HepG2 (cell line): ENCODE data around the gene PACC1.

Experiments used
- ELF1 ChIP-seq: sonication (generic); formaldehyde crosslinking; IDR thresholded peaks from 2 replicates; pipeline ENCODE4 v1.4.0; 2020; ENCODE audit warnings: missing genetic modification reagents
- FOXM1 ChIP-seq: sonication (generic); formaldehyde crosslinking; IDR thresholded peaks from 2 replicates; pipeline ENCODE4 v1.5.0; 2020; ENCODE audit warnings: missing genetic modification reagents
- KDM1A ChIP-seq: IDR thresholded peaks from 2 replicates; pipeline ENCODE4 v1.6.1; 2016; ENCODE audit warnings: missing compliant biosample characterization
- MAX ChIP-seq: IDR thresholded peaks from 2 replicates; pipeline ENCODE4 v1.6.1; 2012; ENCODE audit warnings: inconsistent platforms
- NR2F1 ChIP-seq, 2 experiments: fragments of 450-650 bp in 1 of 2; formaldehyde crosslinking in 1 of 2; IDR thresholded peaks; 2 replicates each; pipeline versions ENCODE4 v1.5.0 to v1.6.1; 2016 to 2020; ENCODE audit warnings: mild to moderate bottlenecking in 1 of 2, missing compliant biosample characterization in 1 of 2, missing genetic modification reagents in 1 of 2, moderate library complexity in 1 of 2
- PHF8 ChIP-seq: sonication (generic); formaldehyde crosslinking; IDR thresholded peaks from 2 replicates; pipeline ENCODE4 v1.5.0; 2020; ENCODE audit warnings: missing genetic modification reagents
- SRSF1 ChIP-seq: fragments of 200-400 bp; formaldehyde crosslinking; optimal IDR thresholded peaks from 2 replicates; pipeline ENCODE3; 2017; ENCODE audit warnings: mild to moderate bottlenecking, low read depth, low read length, moderate library complexity
- TGIF2 ChIP-seq: IDR thresholded peaks from 2 replicates; pipeline ENCODE4 v1.6.1; 2016; ENCODE audit warnings: control low read depth, missing compliant biosample characterization
- UBTF ChIP-seq: sonication (generic); formaldehyde crosslinking; IDR thresholded peaks from 2 replicates; pipeline ENCODE4 v1.4.0; 2020; ENCODE audit warnings: mild to moderate bottlenecking, missing genetic modification reagents
- ZNF20 ChIP-seq: sonication (generic); formaldehyde crosslinking; IDR thresholded peaks from 2 replicates; pipeline ENCODE4 v1.4.0; 2020; ENCODE audit warnings: mild to moderate bottlenecking, moderate library complexity, missing genetic modification reagents
- ZNF335 ChIP-seq: sonication (generic); formaldehyde crosslinking; IDR thresholded peaks from 2 replicates; pipeline ENCODE4 v1.4.0; 2020; ENCODE audit warnings: missing genetic modification reagents
- ZNF34 ChIP-seq: sonication (generic); formaldehyde crosslinking; IDR thresholded peaks from 2 replicates; pipeline ENCODE4 v1.4.0; 2020; ENCODE audit warnings: mild to moderate bottlenecking, missing genetic modification reagents, borderline replicate concordance
- ZNF878 ChIP-seq: sonication (generic); formaldehyde crosslinking; IDR thresholded peaks from 2 replicates; pipeline ENCODE4 v1.8.1; 2023; ENCODE audit warnings: mild to moderate bottlenecking, missing genetic modification reagents, moderate library complexity

GRCh38 chr1:212315184-212315583 is 99.5 kb downstream of the PACC1 start:
- TF ChIP-seq FOXM1, result no peak
- TF ChIP-seq TGIF2 (CRISPR knock-in tag), result no peak
- no peak for TF ChIP-seq UBTF (CRISPR knock-in tag)
- TF ChIP-seq ELF1 (CRISPR knock-in tag), result no peak
- TF ChIP-seq NR2F1 (CRISPR knock-in tag; IDR thresholded peaks at IDR 0.05), result no peak
- no peak for TF ChIP-seq ZNF20
- TF ChIP-seq ZNF335 (CRISPR knock-in tag), result no peak
- TF ChIP-seq PHF8 (CRISPR knock-in tag), result no peak
- TF ChIP-seq ZNF878 (CRISPR knock-in tag), result no peak
- TF ChIP-seq ZNF34 (CRISPR knock-in tag), result no peak
- no peak for TF ChIP-seq KDM1A (CRISPR knock-in tag)
- TF ChIP-seq SRSF1, result no peak
- no peak for TF ChIP-seq MAX
